Islet of Langerhans (tissue), 1 donor: Measurements from ENCODE around the gene CAPZB.

Experiments used
- FAIRE-seq: peaks from one replicate; lab custom pipeline; 2011; peaks lifted over from hg19 to GRCh38; lab: Jason Lieb, UNC

The CAPZB gene

GRCh38 chr1:19367584-19368041 is 117.7 kb downstream of the CAPZB start:
- FAIRE-seq = no peak

GRCh38 chr1:19366599-19367536 is 118.5 kb downstream of the CAPZB start:
- no peak for FAIRE-seq

GRCh38 chr1:19365721-19366120 is 119.6 kb downstream of the CAPZB start:
- no peak for FAIRE-seq

GRCh38 chr1:19363536-19364152 is 121.7 kb downstream of the CAPZB start:
- FAIRE-seq = no peak

- no peak for FAIRE-seq
These were observed 123.7 kb downstream of the CAPZB start for GRCh38 chr1:19361611-19362147.

GRCh38 chr1:19360843-19361610 is 124.3 kb downstream of the CAPZB start:
- no peak for FAIRE-seq

- no peak for FAIRE-seq
These were observed 124.9 kb downstream of the CAPZB start for GRCh38 chr1:19360432-19360831.

GRCh38 chr1:19360016-19360415 is 125.3 kb downstream of the CAPZB start:
- no peak for FAIRE-seq

- no peak for FAIRE-seq
These were observed 126.0 kb downstream of the CAPZB start for GRCh38 chr1:19359357-19359756.

GRCh38 chr1:19358710-19359109 is 126.6 kb downstream of the CAPZB start:
- FAIRE-seq = no peak

GRCh38 chr1:19357299-19357986 is 127.9 kb downstream of the CAPZB start:
- FAIRE-seq = no peak

GRCh38 chr1:19356266-19356665 is 129.1 kb downstream of the CAPZB start:
- FAIRE-seq = no peak

- peak; percentile 93 for FAIRE-seq
These were observed 130.8 kb downstream of the CAPZB start for GRCh38 chr1:19354531-19354981.

GRCh38 chr1:19353596-19353995 is 131.7 kb downstream of the CAPZB start:
- no peak for FAIRE-seq

- FAIRE-seq = no peak
These were observed 132.5 kb downstream of the CAPZB start for GRCh38 chr1:19352839-19353238.

GRCh38 chr1:19351873-19352272 is 133.5 kb downstream of the CAPZB start:
- no peak for FAIRE-seq

GRCh38 chr1:19350566-19350965 is 134.8 kb downstream of the CAPZB start:
- no peak for FAIRE-seq

GRCh38 chr1:19349999-19350398 is 135.3 kb downstream of the CAPZB start:
- FAIRE-seq = no peak

GRCh38 chr1:19348441-19349198 is 136.7 kb downstream of the CAPZB start:
- no peak for FAIRE-seq

GRCh38 chr1:19347533-19348172 is 137.7 kb downstream of the CAPZB start:
- FAIRE-seq = no peak
